GM12874 (cell line): ENCODE measurements around the gene ADGRG7.

ENCODE experiments used
- CTCF ChIP-seq: IDR thresholded peaks from 2 replicates; pipeline ENCODE4 v1.5.1; 2011; ENCODE audit warnings: low read depth, mild to moderate bottlenecking, control low read depth, low read length, moderate library complexity; ENCODE audit not compliant: insufficient read depth

ADGRG7 gene

GRCh38 chr3:100740207-100740606, 130.8 kb downstream of the ADGRG7 start:
- no peak for TF ChIP-seq CTCF

- no peak for TF ChIP-seq CTCF
Measured at GRCh38 chr3:100743535-100743934, 134.1 kb downstream of the ADGRG7 start.

GRCh38 chr3:100744671-100745070, 135.3 kb downstream of the ADGRG7 start:
- TF ChIP-seq CTCF: no peak
